Germinal center (tissue), 1 donor: Measurements from ENCODE around the gene RBM23.

ENCODE experiments used
- DNase-seq: peaks from one replicate; pipeline ENCODE4 v3.0.0; 2012; ENCODE audit warnings: mixed read lengths, low spot score

RBM23 gene

GRCh38 chr14:22885975-22886374 lies 33.0 kb downstream of the RBM23 start:
- no peak for DNase-seq

- no peak for DNase-seq
Observed at GRCh38 chr14:22884738-22885523, 34.0 kb downstream of the RBM23 start.

- no peak for DNase-seq
Observed at GRCh38 chr14:22884076-22884737, 34.7 kb downstream of the RBM23 start.

- DNase-seq = no peak
Observed at GRCh38 chr14:22883173-22883976, 35.6 kb downstream of the RBM23 start, which contains the start of gene REM2. Gene REM2, plus strand, starts transcription at chr14:22883222. Its CDS starts 66 bp downstream, at chr14:22883288.

GRCh38 chr14:22882529-22883172 lies 36.3 kb downstream of the RBM23 start:
- DNase-seq = no peak

- no peak for DNase-seq
Observed at GRCh38 chr14:22882064-22882463, 36.9 kb downstream of the RBM23 start.

GRCh38 chr14:22878271-22879246 lies 40.4 kb downstream of the RBM23 start:
- DNase-seq = no peak

- no peak for DNase-seq
Observed at GRCh38 chr14:22877000-22877501, 41.9 kb downstream of the RBM23 start.

- DNase-seq = no peak
Observed at GRCh38 chr14:22875748-22876319, 43.1 kb downstream of the RBM23 start.

GRCh38 chr14:22875003-22875747 lies 43.8 kb downstream of the RBM23 start:
- no peak for DNase-seq

GRCh38 chr14:22872833-22873520 lies 46.0 kb downstream of the RBM23 start:
- no peak for DNase-seq

GRCh38 chr14:22872033-22872832 lies 46.7 kb downstream of the RBM23 start:
- peak; percentile 71 for DNase-seq

GRCh38 chr14:22871224-22872032 lies 47.5 kb downstream of the RBM23 start, which contains the start of gene LRP10:
Gene LRP10, plus strand, starts transcription at chr14:22871740. Its CDS starts 564 bp downstream, at chr14:22872304.
- DNase-seq = peak; percentile 89

- DNase-seq = no peak
Observed at GRCh38 chr14:22870811-22871223, 48.1 kb downstream of the RBM23 start.

- no peak for DNase-seq
Observed at GRCh38 chr14:22866874-22867273, 52.1 kb downstream of the RBM23 start.

GRCh38 chr14:22865424-22866405 lies 53.2 kb downstream of the RBM23 start:
- DNase-seq = no peak
